NCI-H2171 (cell line): ENCODE measurements around the gene TRPM1.
A peak's percentile ranks its signal among the peaks of the same experiment; 100 is the strongest.

Source experiments
- DNase-seq: peaks from one replicate; lab custom pipeline; 2025; lab: John Stamatoyannopoulos, UW

The TRPM1 gene

GRCh38 chr15:31049111-31049510 is 52.4 kb downstream of the TRPM1 start:
- DNase-seq: no peak

DNA sequence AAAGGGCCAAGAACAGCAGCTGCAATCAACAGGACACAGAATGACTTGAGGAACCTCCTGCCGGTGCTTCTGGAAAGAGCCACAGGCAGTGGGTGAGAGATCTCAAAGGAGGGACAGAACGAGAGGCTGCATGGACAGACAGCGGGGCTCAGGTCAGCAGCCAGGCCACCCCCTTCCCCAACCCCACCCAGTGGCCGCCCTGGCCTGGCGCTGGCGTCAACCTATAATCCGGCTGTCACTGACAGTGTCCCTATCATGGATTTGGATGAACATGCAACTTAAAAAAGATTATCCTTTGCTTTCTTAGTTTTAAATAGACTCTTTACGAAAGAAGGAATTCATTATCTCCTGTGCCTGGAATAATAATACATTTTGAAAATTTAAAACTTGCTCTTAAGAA is 54.1 kb downstream of the TRPM1 start:
- DNase-seq: no peak

DNA sequence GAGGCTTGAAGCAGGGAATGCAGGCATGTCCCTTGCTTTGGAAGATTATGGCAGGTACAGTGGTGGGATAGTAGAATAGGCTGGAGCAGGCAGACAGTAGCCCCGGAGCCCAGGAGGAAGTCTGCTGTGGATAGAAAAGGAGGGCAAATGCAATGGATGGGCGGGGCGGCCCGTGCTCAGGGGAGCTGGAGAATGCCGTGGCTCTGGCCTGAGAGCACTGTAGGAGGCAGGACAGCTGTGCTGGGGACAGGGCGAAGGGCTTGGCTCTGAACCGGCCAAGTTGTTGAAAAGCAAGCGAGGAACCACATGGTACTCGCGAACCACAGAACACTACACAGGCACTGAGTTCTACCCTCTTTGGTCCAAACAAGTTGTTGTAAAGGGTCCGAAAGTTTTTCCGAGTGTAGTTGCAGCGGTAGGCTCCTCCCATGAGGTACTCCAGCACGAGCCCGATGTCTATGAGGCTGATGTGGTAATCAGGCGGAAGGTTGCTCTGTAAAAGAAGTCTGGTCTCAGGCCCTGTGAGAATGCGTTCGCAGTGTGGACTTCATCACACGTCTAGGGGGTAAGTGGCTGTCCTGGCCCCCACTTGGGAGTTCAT is 54.7 kb downstream of the TRPM1 start:
- DNase-seq: no peak

- DNase-seq: no peak
These were observed 55.9 kb downstream of the TRPM1 start for GRCh38 chr15:31045606-31046005.

DNA sequence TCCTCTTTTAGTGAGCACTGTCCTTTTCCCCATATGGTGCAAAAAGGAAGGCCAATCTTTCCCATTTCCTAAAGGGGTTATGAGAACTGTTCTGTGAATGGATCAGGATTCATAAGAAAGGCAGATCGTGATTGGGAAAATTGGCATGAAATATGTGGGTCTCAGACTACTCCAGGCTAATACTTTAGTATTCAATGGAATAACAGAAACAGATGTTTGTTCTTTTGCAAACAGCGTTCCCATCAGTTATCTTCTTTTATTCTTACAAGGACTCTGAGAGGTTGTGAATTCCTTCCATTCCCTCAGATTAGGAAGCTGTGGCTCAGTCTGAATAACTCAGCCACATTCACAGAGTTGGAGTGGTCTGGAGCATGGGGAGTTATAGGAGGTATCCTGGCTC is 58.8 kb downstream of the TRPM1 start:
- no peak for DNase-seq

DNA sequence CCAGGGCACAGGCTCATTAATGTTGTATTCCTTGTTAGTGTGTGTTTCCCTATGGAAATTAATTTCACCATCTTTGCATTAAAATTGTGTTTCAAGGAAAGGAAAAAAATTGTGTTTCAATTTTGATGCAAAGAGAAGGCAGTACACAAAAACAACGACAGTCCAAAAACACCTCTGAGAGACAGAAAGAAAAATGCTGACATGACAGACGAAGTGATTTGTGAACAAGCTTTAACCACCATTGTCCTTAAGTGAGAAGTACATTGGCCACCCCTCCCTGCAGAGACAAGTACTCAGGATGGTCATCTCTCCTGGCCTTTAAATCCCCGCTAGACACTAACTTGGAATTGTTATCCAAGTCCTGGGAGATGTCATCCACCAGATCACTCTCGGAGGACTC is 59.9 kb downstream of the TRPM1 start:
- no peak for DNase-seq

DNA sequence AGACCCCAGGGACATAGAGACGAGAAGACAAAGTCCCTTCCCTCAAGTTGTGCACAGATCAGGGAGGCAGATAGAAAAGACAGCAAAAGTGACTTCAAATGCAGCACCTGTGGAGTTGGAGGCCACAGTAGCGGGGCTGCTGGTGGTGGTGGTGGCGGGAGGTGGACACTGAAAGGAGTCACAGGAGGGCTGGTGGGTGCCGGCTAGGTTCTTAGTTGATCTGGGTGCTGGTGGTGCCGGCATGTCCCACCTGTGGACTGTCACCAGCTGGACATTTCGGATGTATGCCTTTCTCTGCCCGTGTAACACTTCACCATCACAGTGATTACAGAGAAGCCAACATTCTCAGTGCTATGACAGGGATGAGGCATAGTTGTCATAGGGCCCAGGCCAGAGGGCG is 60.9 kb downstream of the TRPM1 start:
- DNase-seq: no peak

DNA sequence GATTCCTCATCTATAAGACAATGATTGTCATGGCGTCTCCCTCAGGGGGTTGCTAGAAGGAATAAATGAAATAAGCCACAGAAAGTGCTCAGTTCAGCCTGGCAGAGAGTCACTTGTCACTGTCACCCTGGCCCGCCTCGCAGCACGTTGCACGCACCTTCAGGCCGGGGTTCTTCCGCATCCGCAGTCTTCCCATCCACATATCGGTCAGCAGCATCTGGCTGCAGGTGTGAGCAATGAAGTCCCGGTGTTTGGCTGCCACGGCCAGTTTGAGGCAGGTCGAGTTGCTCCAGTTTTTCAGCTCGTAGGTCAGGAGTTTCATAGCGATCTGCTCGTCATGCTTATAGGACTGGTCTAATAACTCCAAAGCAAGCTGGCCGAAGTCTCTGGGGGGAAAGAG is 61.6 kb downstream of the TRPM1 start:
- DNase-seq: no peak

GRCh38 chr15:31037731-31038477 is 63.6 kb downstream of the TRPM1 start:
- no peak for DNase-seq

- no peak for DNase-seq
These were observed 64.7 kb downstream of the TRPM1 start for GRCh38 chr15:31036783-31037182.

DNA sequence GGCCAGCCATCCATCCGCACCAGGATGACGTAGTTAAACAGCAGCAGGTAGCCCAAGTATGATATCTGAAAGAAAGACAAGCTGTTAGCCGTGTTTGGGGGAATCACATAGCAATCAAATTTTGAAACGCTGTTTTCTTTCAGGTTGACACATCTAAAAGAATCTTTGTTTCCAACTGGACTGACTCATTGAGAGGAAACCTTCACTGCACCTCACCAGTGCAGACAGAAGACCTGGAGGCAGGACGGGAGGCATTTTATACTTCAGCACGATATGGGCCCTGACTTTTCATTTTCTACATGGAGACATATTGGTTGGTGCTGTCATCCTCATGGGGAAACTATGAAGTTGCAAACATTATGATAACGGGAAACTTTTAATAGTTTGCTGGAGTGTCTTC is 65.9 kb downstream of the TRPM1 start:
- no peak for DNase-seq

- peak; percentile 65 for DNase-seq
These were observed 67.4 kb downstream of the TRPM1 start for GRCh38 chr15:31034152-31034551.

- no peak for DNase-seq
These were observed 68.6 kb downstream of the TRPM1 start for GRCh38 chr15:31032961-31033371.

- no peak for DNase-seq
These were observed 70.0 kb downstream of the TRPM1 start for GRCh38 chr15:31031471-31032067.

DNA sequence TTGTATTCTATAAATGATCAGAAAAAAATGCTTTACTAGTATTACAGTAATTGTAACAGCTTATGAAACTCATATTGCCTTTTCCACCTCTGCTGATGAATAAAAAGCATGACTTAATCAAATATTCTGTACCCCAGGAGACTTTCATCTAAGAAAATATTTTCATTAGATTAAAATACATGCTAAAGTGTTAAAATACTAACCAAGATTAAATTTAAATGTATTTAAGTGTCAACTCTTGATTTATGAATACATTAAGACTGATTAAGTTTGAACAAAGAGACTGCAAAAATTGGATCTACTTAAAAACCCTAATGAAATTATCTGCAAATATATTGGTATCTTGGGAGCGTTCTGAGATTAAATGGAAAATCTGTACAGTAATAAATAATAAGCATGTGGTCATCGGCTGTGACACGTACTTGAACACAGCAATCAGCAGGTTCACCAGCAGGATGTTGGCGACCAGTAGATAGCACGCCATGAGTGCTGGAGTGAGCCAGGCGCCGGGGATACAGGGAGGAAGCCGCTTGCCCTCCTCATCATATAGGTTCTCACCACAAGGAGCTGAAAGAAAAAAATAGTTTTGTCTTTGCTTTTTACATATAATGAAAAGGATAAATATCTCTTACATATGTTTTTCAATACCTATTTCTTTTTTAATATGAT is 73.5 kb downstream of the TRPM1 start:
- DNase-seq: no peak

DNA sequence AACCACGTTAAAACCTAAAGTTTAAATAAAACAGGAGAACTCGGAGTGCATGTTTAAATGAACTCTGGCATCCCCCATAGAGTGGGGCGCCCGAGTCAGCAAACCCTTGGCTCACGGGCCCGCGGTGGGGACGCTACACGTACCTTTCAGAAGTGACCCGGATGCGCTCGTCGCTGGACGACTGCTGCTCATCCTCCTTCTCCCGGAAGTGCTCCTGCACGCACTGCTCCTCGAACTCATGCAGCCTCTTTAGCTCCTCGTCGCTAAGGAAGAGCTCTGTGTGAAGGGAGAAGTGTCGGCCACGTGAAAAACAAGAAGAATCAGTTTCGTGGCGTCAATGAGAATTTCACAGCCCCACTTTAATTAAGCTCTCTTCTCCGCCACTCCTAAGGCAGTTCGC is 75.5 kb downstream of the TRPM1 start:
- DNase-seq: no peak

- no peak for DNase-seq
These were observed 76.5 kb downstream of the TRPM1 start for GRCh38 chr15:31024979-31025378.

DNA sequence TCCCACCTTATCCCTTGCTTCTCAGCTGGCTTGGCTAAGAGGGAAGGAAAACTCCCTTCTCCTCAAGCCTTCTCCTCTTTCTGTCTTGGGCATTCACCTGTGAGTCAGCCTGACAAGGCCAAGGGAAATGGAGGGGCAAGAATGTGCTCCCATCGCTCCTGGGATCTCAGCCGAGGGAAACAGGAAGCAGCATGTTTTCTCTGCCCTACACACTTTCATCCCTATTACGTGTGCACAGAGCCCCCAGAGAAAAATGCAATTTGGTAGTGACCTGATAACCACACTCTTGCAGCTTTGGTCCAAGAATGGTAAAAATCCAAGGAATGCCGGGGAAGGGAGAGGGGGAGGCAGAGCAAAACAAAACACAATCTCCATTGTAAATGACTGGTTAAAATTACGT is 77.2 kb downstream of the TRPM1 start:
- DNase-seq: no peak

DNA sequence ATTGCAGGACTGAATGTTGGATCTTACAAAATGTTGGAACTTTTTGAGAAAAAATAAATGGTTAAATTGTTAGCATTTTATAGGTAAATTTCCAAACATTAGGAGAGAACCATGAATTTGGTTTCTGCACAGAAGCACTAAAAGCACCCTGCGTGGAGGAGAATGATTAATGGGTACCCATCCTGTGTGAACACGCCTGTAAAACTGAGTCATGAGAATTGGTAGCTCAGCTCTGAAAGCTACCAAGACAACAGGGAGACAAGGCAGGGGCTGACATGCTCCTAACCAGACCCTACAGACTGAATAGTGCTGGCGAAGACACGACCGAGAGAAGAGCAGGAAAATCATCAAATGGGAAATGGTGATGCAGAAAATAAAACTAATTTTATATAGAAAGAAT is 77.7 kb downstream of the TRPM1 start:
- DNase-seq: no peak

- no peak for DNase-seq
These were observed 80.4 kb downstream of the TRPM1 start for GRCh38 chr15:31021067-31021665.

GRCh38 chr15:31020542-31020941 is 81.0 kb downstream of the TRPM1 start:
- DNase-seq: no peak

- no peak for DNase-seq
These were observed 81.5 kb downstream of the TRPM1 start for GRCh38 chr15:31019986-31020385.

- peak; percentile 1 for DNase-seq
These were observed 84.2 kb downstream of the TRPM1 start for GRCh38 chr15:31017311-31017710.
